ENCODE results near the gene NOS1.

DNA sequence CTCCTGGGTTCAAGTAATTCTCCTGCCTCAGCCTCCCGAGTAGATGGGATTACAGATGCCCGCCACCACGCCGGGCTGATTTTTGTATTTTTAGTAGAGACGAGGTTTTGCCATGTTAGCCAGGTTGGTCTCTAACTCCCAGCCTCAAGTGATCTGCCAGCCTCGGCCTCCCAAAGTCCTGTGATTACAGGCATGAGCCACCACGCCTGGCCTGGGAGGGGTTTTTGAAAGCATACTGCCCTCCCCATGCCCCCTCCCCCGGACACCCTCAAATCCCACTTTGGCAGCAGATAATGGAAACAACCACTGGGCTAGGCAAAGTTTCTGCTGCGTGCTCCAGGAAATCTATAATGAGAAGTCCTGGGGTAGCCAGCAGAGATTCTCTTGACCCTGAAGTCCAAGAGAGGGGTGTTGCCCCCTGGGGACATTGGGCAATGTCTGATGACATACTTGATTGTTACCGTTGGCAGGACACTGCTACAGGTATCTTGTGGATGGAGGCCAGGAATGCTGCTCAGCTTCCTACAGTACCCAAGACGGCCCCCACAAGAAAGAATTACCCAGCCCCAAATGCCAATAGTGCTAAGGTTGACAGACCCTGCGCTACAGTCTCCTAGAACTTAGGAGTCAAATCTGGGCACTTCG, 152.5 kb downstream of the NOS1 start:
- TF ChIP-seq, protein P1, sequence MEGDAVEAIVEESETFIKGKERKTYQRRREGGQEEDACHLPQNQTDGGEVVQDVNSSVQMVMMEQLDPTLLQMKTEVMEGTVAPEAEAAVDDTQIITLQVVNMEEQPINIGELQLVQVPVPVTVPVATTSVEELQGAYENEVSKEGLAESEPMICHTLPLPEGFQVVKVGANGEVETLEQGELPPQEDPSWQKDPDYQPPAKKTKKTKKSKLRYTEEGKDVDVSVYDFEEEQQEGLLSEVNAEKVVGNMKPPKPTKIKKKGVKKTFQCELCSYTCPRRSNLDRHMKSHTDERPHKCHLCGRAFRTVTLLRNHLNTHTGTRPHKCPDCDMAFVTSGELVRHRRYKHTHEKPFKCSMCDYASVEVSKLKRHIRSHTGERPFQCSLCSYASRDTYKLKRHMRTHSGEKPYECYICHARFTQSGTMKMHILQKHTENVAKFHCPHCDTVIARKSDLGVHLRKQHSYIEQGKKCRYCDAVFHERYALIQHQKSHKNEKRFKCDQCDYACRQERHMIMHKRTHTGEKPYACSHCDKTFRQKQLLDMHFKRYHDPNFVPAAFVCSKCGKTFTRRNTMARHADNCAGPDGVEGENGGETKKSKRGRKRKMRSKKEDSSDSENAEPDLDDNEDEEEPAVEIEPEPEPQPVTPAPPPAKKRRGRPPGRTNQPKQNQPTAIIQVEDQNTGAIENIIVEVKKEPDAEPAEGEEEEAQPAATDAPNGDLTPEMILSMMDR (conservative IDR thresholded peaks at IDR 0.05; ENCODE audit: low read length): no peak
- no peak for TF ChIP-seq EZH2phosphoT487 (IDR thresholded peaks at IDR 0.05; ENCODE audit: borderline replicate concordance, low read depth, low read length)
